Measurements from ENCODE around the gene GP5. TPM values are rescaled to one million over a fixed set of nuclear protein-coding genes. Genes with fewer than 3 reads are reported as not detected.

The GP5 gene, protein sequence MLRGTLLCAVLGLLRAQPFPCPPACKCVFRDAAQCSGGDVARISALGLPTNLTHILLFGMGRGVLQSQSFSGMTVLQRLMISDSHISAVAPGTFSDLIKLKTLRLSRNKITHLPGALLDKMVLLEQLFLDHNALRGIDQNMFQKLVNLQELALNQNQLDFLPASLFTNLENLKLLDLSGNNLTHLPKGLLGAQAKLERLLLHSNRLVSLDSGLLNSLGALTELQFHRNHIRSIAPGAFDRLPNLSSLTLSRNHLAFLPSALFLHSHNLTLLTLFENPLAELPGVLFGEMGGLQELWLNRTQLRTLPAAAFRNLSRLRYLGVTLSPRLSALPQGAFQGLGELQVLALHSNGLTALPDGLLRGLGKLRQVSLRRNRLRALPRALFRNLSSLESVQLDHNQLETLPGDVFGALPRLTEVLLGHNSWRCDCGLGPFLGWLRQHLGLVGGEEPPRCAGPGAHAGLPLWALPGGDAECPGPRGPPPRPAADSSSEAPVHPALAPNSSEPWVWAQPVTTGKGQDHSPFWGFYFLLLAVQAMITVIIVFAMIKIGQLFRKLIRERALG
- total RNA-seq: not detected

DNA sequence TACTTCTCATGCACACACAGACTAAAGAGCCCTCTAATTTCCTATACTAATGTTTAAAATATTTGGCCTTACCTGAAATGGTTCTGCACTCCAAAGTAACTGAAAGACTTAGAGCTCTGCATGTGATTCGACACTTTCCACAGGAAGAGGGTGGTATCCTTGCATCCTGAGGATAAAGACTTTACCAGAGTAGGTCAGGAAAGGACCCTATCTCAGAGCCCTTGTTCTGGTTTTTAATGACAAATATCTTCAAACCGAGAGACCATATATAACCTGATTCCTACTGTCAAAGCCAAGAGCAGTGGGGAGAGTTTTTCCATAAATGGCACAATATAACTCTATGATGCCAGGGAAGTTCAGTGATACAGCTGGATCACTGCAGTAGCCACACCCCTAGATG lies at the start of gene GP5:
GP5 (minus strand) TSS at position 101 of the 400 bp plus-strand sequence. CDS start 984 bp downstream, outside the sequence.
- Histone ChIP-seq H3K36me3 (replicated peaks in 1 of 2; ENCODE audit: insufficient read depth in 1 of 2, low read depth in 2 of 2) (no peaks in the 10 kb centered on the region), H3K27me3 (peaks cover 0 to 9% of the 10 kb centered on the region in 2 donors), H3K9me3 (no peaks in the 10 kb centered on the region), H3K4me3 (no peak within 1 kb of the TSS), H3K4me1 (peaks cover 21% of the 10 kb centered on the region), H3K27ac (no peak within 1 kb of the TSS)
- 47 to 61% methylated on average over 2 of the region's 2 CpGs for WGBS, 2 donors
- TF ChIP-seq POLR2A (IDR thresholded peaks at IDR 0.05): no peak
- TF ChIP-seq, protein P1, sequence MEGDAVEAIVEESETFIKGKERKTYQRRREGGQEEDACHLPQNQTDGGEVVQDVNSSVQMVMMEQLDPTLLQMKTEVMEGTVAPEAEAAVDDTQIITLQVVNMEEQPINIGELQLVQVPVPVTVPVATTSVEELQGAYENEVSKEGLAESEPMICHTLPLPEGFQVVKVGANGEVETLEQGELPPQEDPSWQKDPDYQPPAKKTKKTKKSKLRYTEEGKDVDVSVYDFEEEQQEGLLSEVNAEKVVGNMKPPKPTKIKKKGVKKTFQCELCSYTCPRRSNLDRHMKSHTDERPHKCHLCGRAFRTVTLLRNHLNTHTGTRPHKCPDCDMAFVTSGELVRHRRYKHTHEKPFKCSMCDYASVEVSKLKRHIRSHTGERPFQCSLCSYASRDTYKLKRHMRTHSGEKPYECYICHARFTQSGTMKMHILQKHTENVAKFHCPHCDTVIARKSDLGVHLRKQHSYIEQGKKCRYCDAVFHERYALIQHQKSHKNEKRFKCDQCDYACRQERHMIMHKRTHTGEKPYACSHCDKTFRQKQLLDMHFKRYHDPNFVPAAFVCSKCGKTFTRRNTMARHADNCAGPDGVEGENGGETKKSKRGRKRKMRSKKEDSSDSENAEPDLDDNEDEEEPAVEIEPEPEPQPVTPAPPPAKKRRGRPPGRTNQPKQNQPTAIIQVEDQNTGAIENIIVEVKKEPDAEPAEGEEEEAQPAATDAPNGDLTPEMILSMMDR (IDR thresholded peaks at IDR 0.05): no peak
- ATAC-seq: no peak
- intact Hi-C loops (cut with DNase I): no loop called here
- no peak for DNase-seq

DNA sequence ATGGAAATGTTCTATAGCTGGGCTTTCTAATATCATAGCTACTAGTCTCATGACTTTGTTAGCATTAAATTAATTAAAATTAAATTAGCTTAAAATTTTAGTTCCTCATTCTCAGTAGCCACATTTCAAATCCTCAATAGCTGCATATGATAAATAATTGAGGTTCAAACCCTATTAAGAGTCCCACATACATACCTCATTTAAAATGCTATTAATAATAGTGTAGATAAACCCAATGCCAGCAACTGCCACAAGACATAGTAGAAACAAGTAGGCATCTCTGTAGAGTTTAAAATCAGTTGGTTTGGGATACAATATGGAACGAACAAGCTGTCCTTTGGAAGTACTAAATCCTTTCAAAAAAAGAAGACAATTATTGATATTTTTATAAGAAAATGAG lies 48.6 kb upstream of the GP5 start:
- ATAC-seq (no peak), DNase-seq (no peak)
- H3K4me1 ChIP-seq: peaks cover 11% of the 10 kb centered on the region
- H3K4me3 ChIP-seq: no peak overlapping the region
- TF ChIP-seq POLR2A (IDR thresholded peaks at IDR 0.05): no peak
- TF ChIP-seq, protein P1 (IDR thresholded peaks at IDR 0.05): no peak
- 95 to 97% methylated on average over 1 of the region's 1 CpG for WGBS, 2 donors
- H3K36me3 ChIP-seq (replicated peaks in 1 of 2; ENCODE audit: insufficient read depth in 1 of 2, low read depth in 2 of 2): peaks cover 5 to 17% of the 10 kb centered on the region in 2 donors
- H3K27ac ChIP-seq: no peak overlapping the region
- no peaks in the 10 kb centered on the region for H3K27me3 ChIP-seq
- intact Hi-C loops (cut with DNase I): no loop called here
- no peaks in the 10 kb centered on the region for H3K9me3 ChIP-seq

DNA sequence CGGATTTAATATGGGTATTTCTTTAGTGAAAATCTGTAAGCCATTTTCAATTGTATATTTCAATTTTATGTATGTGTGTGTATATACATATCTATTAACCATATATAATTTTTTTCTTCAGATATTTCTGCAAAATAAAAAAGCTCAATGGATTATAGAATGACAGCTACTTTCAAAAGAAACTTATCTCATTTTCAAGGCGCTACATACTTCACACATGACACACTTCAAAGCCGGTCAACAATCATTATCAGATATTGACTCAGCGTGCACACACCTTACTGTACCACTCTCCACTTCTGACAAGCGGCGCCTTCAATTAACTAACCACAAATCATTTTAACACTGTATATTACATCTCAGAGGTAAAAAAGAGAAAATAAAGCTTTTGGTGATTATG lies 48.1 kb upstream of the GP5 start:
- Histone ChIP-seq H3K27ac (no peak overlapping the region), H3K9me3 (no peaks in the 10 kb centered on the region), H3K36me3 (replicated peaks in 1 of 2; ENCODE audit: insufficient read depth in 1 of 2, low read depth in 2 of 2) (peaks cover 5 to 14% of the 10 kb centered on the region in 2 donors), H3K4me3 (no peak overlapping the region), H3K27me3 (no peaks in the 10 kb centered on the region), H3K4me1 (peaks cover 11% of the 10 kb centered on the region)
- WGBS, 2 donors: 19 to 27% methylated on average over 6 of the region's 6 CpGs
- DNase-seq (peak in 2 of 4 donors; percentile 32 to 38), ATAC-seq (peak; percentile 72)
- intact Hi-C loops (cut with DNase I): no loop called here
- no peak for TF ChIP-seq POLR2A (IDR thresholded peaks at IDR 0.05)
- TF ChIP-seq, protein P1 (IDR thresholded peaks at IDR 0.05): no peak

DNA sequence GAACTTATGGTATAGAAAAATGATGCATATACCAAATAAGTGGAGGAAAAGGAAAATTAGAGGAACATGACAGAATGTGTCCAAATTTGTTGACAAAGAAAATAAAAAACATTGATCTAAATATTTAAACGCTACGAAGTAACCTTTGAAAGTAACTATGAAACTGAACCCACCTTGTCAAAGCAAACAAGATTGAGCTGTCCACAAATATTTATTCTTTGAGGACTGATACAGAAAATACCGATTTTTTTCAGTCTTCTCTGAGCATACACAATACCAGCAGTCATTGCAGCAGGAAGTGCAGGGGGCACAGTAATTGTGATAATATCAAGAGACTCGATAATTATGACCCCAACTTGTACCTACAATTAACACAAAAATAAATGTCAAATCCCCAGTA lies 47.7 kb upstream of the GP5 start:
- DNase-seq (no peak), ATAC-seq (no peak)
- no peaks in the 10 kb centered on the region for H3K27me3 ChIP-seq
- TF ChIP-seq, protein P1 (IDR thresholded peaks at IDR 0.05): no peak
- no peak for TF ChIP-seq POLR2A (IDR thresholded peaks at IDR 0.05)
- no peaks in the 10 kb centered on the region for H3K9me3 ChIP-seq
- H3K4me1 ChIP-seq: peaks cover 11% of the 10 kb centered on the region
- intact Hi-C loops (cut with DNase I): no loop called here
- H3K27ac ChIP-seq: no peak overlapping the region
- no peak overlapping the region for H3K4me3 ChIP-seq
- H3K36me3 ChIP-seq (replicated peaks in 1 of 2; ENCODE audit: insufficient read depth in 1 of 2, low read depth in 2 of 2): peaks cover 5 to 14% of the 10 kb centered on the region in 2 donors
- WGBS, 2 donors: 9 to 16% methylated on average over 4 of the region's 4 CpGs

Measured in body of pancreas (tissue), 4 donors.